ENCODE results near the gene KCNJ16. TPM values are rescaled to one million over a fixed set of nuclear protein-coding genes. Genes with fewer than 3 reads are reported as not detected.

The KCNJ16 gene
- total RNA-seq, 3 donors from 2014 or later, result not detected

GRCh38 chr17:70098030-70098429, 23.0 kb downstream of the KCNJ16 start:
- no peak overlapping the region for H3K4me3 Mint-ChIP-seq
- H3K9me3 Mint-ChIP-seq, result no peaks in the 10 kb centered on the region
- DNase-seq (no peak), ATAC-seq (no peak)
- no peaks in the 10 kb centered on the region for H3K4me1 Mint-ChIP-seq (ENCODE audit: low read depth)
- H3K27me3 Mint-ChIP-seq (ENCODE audit: low read depth), result peaks cover 3% of the 10 kb centered on the region
- no peaks in the 10 kb centered on the region for H3K36me3 Mint-ChIP-seq (ENCODE audit: insufficient read depth)

GRCh38 chr17:70099294-70099693, 24.3 kb downstream of the KCNJ16 start:
- DNase-seq, result no peak
- Mint-ChIP-seq H3K9me3 (no peaks in the 10 kb centered on the region), H3K36me3 (ENCODE audit: insufficient read depth) (no peaks in the 10 kb centered on the region), H3K27me3 (ENCODE audit: low read depth) (peaks cover 3% of the 10 kb centered on the region), H3K4me3 (no peak overlapping the region), H3K4me1 (ENCODE audit: low read depth) (no peaks in the 10 kb centered on the region)
- ATAC-seq, result no peak

- Mint-ChIP-seq H3K9me3 (no peaks in the 10 kb centered on the region), H3K4me1 (ENCODE audit: low read depth) (no peaks in the 10 kb centered on the region), H3K36me3 (ENCODE audit: insufficient read depth) (no peaks in the 10 kb centered on the region)
Measured at GRCh38 chr17:70099884-70100283, 24.9 kb downstream of the KCNJ16 start.

GRCh38 chr17:70100983-70101382, 26.0 kb downstream of the KCNJ16 start:
- H3K4me3 Mint-ChIP-seq, result no peak overlapping the region
- H3K4me1 Mint-ChIP-seq (ENCODE audit: low read depth), result no peaks in the 10 kb centered on the region
- DNase-seq, result no peak
- H3K9me3 Mint-ChIP-seq, result no peaks in the 10 kb centered on the region
- peaks cover 3% of the 10 kb centered on the region for H3K27me3 Mint-ChIP-seq (ENCODE audit: low read depth)
- H3K36me3 Mint-ChIP-seq (ENCODE audit: insufficient read depth), result no peaks in the 10 kb centered on the region
- no peak for ATAC-seq

More at GRCh38 chr17:70099884-70100283, 24.9 kb downstream of the KCNJ16 start:
- no peak for DNase-seq
- no peak for ATAC-seq
- Mint-ChIP-seq H3K27me3 (ENCODE audit: low read depth) (peaks cover 3% of the 10 kb centered on the region), H3K4me3 (no peak overlapping the region)

- no peak for ATAC-seq
- H3K4me3 Mint-ChIP-seq, result no peak overlapping the region
- H3K4me1 Mint-ChIP-seq (ENCODE audit: low read depth), result no peaks in the 10 kb centered on the region
- DNase-seq, result no peak
- peaks cover 3% of the 10 kb centered on the region for H3K27me3 Mint-ChIP-seq (ENCODE audit: low read depth)
- no peaks in the 10 kb centered on the region for H3K9me3 Mint-ChIP-seq
- no peaks in the 10 kb centered on the region for H3K36me3 Mint-ChIP-seq (ENCODE audit: insufficient read depth)
Measured at GRCh38 chr17:70102531-70102930, 27.5 kb downstream of the KCNJ16 start.

- no peak for ATAC-seq
- Mint-ChIP-seq H3K27me3 (ENCODE audit: low read depth) (peaks cover 3% of the 10 kb centered on the region), H3K4me3 (no peak overlapping the region), H3K4me1 (ENCODE audit: low read depth) (no peaks in the 10 kb centered on the region), H3K36me3 (ENCODE audit: insufficient read depth) (no peaks in the 10 kb centered on the region), H3K9me3 (no peaks in the 10 kb centered on the region)
- no peak for DNase-seq
Measured at GRCh38 chr17:70104791-70105523, 29.9 kb downstream of the KCNJ16 start.

- peaks cover 5% of the 10 kb centered on the region for H3K27me3 Mint-ChIP-seq (ENCODE audit: low read depth)
Measured at GRCh38 chr17:70105641-70106040, 30.6 kb downstream of the KCNJ16 start.

GRCh38 chr17:70106551-70106950, 31.5 kb downstream of the KCNJ16 start:
- Mint-ChIP-seq H3K4me3 (no peak overlapping the region), H3K4me1 (ENCODE audit: low read depth) (no peaks in the 10 kb centered on the region), H3K27me3 (ENCODE audit: low read depth) (peaks cover 5% of the 10 kb centered on the region), H3K36me3 (ENCODE audit: insufficient read depth) (no peaks in the 10 kb centered on the region), H3K9me3 (no peaks in the 10 kb centered on the region)
- DNase-seq (no peak), ATAC-seq (no peak)

More at GRCh38 chr17:70105641-70106040, 30.6 kb downstream of the KCNJ16 start:
- Mint-ChIP-seq H3K4me1 (ENCODE audit: low read depth) (no peaks in the 10 kb centered on the region), H3K36me3 (ENCODE audit: insufficient read depth) (no peaks in the 10 kb centered on the region), H3K4me3 (no peak overlapping the region), H3K9me3 (no peaks in the 10 kb centered on the region)
- ATAC-seq (no peak), DNase-seq (no peak)

- no peak for DNase-seq
- Mint-ChIP-seq H3K4me3 (no peak overlapping the region), H3K36me3 (ENCODE audit: insufficient read depth) (no peaks in the 10 kb centered on the region), H3K4me1 (ENCODE audit: low read depth) (no peaks in the 10 kb centered on the region), H3K9me3 (no peaks in the 10 kb centered on the region), H3K27me3 (ENCODE audit: low read depth) (peaks cover 5% of the 10 kb centered on the region)
- no peak for ATAC-seq
Measured at GRCh38 chr17:70107441-70107840, 32.4 kb downstream of the KCNJ16 start.

- no peaks in the 10 kb centered on the region for H3K9me3 Mint-ChIP-seq
- no peaks in the 10 kb centered on the region for H3K4me1 Mint-ChIP-seq (ENCODE audit: low read depth)
- no peak overlapping the region for H3K4me3 Mint-ChIP-seq
- no peak for ATAC-seq
- no peaks in the 10 kb centered on the region for H3K36me3 Mint-ChIP-seq (ENCODE audit: insufficient read depth)
- peaks cover 2% of the 10 kb centered on the region for H3K27me3 Mint-ChIP-seq (ENCODE audit: low read depth)
- DNase-seq, result no peak
Measured at GRCh38 chr17:70107904-70108565, 33.0 kb downstream of the KCNJ16 start.

- DNase-seq (no peak), ATAC-seq (no peak)
- peaks cover 2% of the 10 kb centered on the region for H3K27me3 Mint-ChIP-seq (ENCODE audit: low read depth)
- no peaks in the 10 kb centered on the region for H3K9me3 Mint-ChIP-seq
- H3K36me3 Mint-ChIP-seq (ENCODE audit: insufficient read depth), result no peaks in the 10 kb centered on the region
- no peaks in the 10 kb centered on the region for H3K4me1 Mint-ChIP-seq (ENCODE audit: low read depth)
- H3K4me3 Mint-ChIP-seq, result no peak overlapping the region
Measured at GRCh38 chr17:70109497-70109896, 34.5 kb downstream of the KCNJ16 start.

- Mint-ChIP-seq H3K9me3 (no peaks in the 10 kb centered on the region), H3K36me3 (ENCODE audit: insufficient read depth) (no peaks in the 10 kb centered on the region), H3K4me3 (no peak overlapping the region), H3K4me1 (ENCODE audit: low read depth) (no peaks in the 10 kb centered on the region), H3K27me3 (ENCODE audit: low read depth) (peaks cover 2% of the 10 kb centered on the region)
- DNase-seq, result no peak
- ATAC-seq, result no peak
Measured at GRCh38 chr17:70110443-70110880, 35.4 kb downstream of the KCNJ16 start.

- DNase-seq (no peak), ATAC-seq (no peak)
- H3K27me3 Mint-ChIP-seq (ENCODE audit: low read depth), result peaks cover 2% of the 10 kb centered on the region
- H3K4me1 Mint-ChIP-seq (ENCODE audit: low read depth), result no peaks in the 10 kb centered on the region
- no peaks in the 10 kb centered on the region for H3K9me3 Mint-ChIP-seq
- H3K36me3 Mint-ChIP-seq (ENCODE audit: insufficient read depth), result no peaks in the 10 kb centered on the region
- no peak overlapping the region for H3K4me3 Mint-ChIP-seq
Measured at GRCh38 chr17:70111201-70111600, 36.2 kb downstream of the KCNJ16 start.

GRCh38 chr17:70114405-70114804, 39.4 kb downstream of the KCNJ16 start:
- no peak overlapping the region for H3K4me3 Mint-ChIP-seq
- no peaks in the 10 kb centered on the region for H3K36me3 Mint-ChIP-seq (ENCODE audit: insufficient read depth)
- H3K9me3 Mint-ChIP-seq, result no peaks in the 10 kb centered on the region
- no peaks in the 10 kb centered on the region for H3K4me1 Mint-ChIP-seq (ENCODE audit: low read depth)
- DNase-seq (no peak), ATAC-seq (no peak)
- peaks cover 2% of the 10 kb centered on the region for H3K27me3 Mint-ChIP-seq (ENCODE audit: low read depth)

GRCh38 chr17:70115126-70115525, 40.1 kb downstream of the KCNJ16 start:
- DNase-seq, result no peak
- peaks cover 2% of the 10 kb centered on the region for H3K27me3 Mint-ChIP-seq (ENCODE audit: low read depth)
- no peaks in the 10 kb centered on the region for H3K4me1 Mint-ChIP-seq (ENCODE audit: low read depth)
- H3K9me3 Mint-ChIP-seq, result peaks cover 4% of the 10 kb centered on the region
- no peaks in the 10 kb centered on the region for H3K36me3 Mint-ChIP-seq (ENCODE audit: insufficient read depth)
- no peak overlapping the region for H3K4me3 Mint-ChIP-seq
- ATAC-seq, result no peak

All from activated T-cell treated with anti-CD3 and anti-CD28 coated beads, Interleukin-2, amount 50 U/mL, for 4 hours (primary cell).